Islet precursor cell (in vitro differentiated cells): ENCODE results near the gene CRMP1.
A peak's percentile ranks its signal among the peaks of the same experiment; 100 is the strongest.

ENCODE experiments used
- DNase-seq: peaks from one replicate; pipeline ENCODE4 v3.0.0-alpha.2; 2018

The CRMP1 gene

GRCh38 chr4:5893004-5893580 lies at the start of gene CRMP1:
Gene CRMP1 (minus strand): TSS chr4:5893086. CDS start chr4:5892969, 117 bp downstream.
- DNase-seq, result peak; percentile 81

DNA sequence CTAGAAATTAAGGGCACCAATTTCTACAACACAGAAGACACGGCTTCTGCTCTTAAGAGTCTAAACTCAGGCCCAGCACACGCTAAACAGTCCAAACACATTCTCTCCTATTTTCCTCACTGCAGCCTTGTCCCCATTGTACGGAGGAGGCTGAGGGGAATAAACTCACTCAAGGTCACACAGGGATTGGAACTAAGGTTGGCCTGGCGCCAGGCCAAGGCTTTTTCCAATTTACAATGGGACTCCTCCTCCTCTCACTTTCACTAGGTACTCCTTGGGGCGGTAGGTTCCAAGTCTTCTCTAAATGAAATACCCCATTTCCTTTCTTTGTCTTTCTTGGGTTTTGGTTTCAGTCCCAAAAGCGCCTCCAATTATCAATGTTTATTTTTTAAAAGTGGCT lies 48.7 kb upstream of the CRMP1 start:
- no peak for DNase-seq

- DNase-seq, result no peak
These were observed 47.8 kb upstream of the CRMP1 start for GRCh38 chr4:5940470-5941203.

DNA sequence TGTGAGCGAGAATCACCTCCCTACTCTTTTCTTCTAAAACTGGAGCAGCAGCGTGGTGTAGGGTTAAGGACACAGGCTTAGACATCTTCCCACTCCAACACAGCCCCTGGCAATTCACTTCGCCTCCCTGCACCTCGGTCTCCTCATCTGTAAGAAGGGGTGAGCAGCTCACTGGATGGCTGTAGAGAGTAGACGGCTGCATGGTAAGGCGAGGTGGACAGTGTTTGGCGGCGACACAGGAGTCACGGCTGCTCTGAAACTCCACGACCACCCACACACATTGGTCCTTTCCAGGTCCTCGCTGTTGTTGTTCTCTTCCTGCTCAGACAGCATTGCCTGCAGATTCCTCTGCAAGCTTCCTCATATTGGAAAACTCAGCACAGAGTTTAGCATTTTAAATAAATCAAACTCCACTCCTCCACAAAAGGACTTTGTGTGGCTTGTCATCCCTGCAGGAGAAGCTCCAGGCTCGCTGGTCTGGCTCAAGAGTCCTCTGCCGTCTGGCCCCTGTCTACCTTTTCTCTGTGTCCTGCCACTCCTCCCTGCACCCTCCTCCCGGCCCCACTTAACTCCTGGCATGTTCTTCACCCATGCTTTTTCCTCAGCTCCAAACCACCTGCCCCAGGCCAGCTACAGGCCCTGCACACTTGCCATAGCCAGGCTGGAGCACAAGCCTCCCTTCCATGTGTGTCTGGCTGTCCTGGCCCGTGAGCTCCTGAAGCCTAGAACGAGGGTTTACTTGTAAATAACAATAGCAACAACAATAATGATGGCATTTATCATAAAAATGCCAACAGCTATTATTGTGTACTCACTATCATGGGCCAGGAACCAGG lies 41.3 kb upstream of the CRMP1 start:
- peak; percentile 51 for DNase-seq

- DNase-seq, result peak; percentile 15
These were observed 40.2 kb upstream of the CRMP1 start for GRCh38 chr4:5933116-5933515.

GRCh38 chr4:5932035-5932568 lies 39.2 kb upstream of the CRMP1 start:
- peak; percentile 12 for DNase-seq

- peak; percentile 38 for DNase-seq
These were observed 38.6 kb upstream of the CRMP1 start for GRCh38 chr4:5931526-5931925.

GRCh38 chr4:5930876-5931275 lies 38.0 kb upstream of the CRMP1 start:
- peak; percentile 34 for DNase-seq

DNA sequence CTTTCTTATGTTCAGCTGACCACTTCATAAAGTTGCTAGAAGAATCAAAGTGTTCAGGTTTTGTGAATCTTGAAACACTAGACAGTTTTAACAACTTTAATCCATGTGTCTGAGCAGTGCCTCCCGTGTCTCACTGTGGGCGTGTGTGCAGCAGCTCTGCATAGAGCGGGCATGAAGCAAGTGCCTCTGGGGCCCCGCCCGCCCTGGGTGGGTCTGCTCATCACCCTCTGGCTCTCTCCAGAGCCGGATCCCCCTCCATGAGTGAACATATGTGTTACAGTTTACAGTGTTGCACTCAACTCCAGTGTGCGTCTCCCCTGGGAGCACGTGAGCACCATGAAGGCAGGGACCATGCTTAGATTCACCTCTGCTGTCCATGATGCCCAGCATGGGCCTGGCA lies 37.6 kb upstream of the CRMP1 start:
- DNase-seq, result peak; percentile 35

- no peak for DNase-seq
These were observed 36.0 kb upstream of the CRMP1 start for GRCh38 chr4:5928844-5929420.

- DNase-seq, result peak; percentile 52
These were observed 35.4 kb upstream of the CRMP1 start for GRCh38 chr4:5928274-5928673.

GRCh38 chr4:5927747-5928146 lies 34.9 kb upstream of the CRMP1 start:
- peak; percentile 31 for DNase-seq

DNA sequence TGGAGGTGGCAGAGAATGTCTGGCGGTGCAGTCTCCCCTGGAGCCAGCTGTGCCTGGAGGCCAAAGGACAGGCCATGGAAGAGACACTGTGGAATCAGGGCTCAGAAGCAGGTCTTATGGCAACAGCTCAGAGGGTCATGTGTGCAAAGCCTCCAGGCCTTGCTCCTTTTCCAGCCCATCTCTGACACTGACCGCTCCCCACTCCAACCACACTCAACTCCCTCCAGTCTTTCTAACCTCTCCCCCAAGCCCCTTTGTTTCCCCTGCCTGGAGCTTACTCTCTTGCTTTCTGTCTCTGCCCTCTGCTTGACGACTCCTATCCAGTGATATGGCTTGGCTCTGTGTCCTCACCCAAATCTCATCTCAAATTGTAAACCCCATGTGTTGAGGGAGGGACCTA lies 34.2 kb upstream of the CRMP1 start:
- DNase-seq, result peak; percentile 67

GRCh38 chr4:5926598-5926997 lies 33.7 kb upstream of the CRMP1 start:
- peak; percentile 51 for DNase-seq

GRCh38 chr4:5925419-5926200 lies 32.7 kb upstream of the CRMP1 start:
- peak; percentile 44 for DNase-seq

GRCh38 chr4:5924461-5925125 lies 31.7 kb upstream of the CRMP1 start:
- peak; percentile 44 for DNase-seq

- DNase-seq, result peak; percentile 53
These were observed 30.5 kb upstream of the CRMP1 start for GRCh38 chr4:5923376-5923775.

DNA sequence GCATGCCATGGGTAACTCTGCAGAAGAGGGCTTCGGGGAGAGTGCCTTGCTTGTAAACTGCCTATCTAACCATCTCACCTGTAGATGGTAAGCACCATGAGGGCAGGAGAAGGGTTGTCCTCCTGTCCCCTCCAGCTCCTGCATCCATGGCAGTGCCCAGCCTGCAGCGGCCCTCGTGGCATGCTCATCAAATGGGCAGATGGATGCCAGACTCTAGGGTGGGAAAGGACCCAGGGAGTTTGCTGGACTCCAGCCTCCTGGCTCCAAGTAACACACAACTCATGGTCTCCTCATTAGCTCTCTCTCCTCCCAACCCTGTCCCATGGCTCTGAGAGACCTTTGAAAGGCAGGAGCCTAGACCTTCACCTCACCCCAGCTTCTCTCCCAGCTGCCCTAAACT lies 29.7 kb upstream of the CRMP1 start:
- peak; percentile 32 for DNase-seq

- DNase-seq, result peak; percentile 36
These were observed 29.1 kb upstream of the CRMP1 start for GRCh38 chr4:5921981-5922380.

GRCh38 chr4:5921101-5921980 lies 28.5 kb upstream of the CRMP1 start:
- peak; percentile 48 for DNase-seq

DNA sequence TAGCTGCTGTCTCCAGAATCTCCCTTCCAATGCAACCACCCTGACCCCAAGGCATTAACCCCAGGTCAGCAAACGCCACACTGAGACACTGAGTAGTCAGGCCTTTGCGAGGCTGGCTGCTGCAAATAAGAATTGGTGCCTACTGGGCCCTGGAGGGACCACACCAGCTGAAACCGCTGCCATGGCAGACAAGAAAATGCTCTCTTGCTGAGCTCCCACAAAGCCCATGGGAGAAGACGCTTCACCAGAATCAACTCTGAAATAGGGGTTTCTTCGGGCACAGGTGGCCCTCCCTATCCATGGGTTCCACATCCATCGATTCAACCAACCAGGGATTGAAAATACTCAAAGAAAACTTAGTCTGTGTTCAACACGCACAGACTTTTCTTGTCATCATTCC lies 26.7 kb upstream of the CRMP1 start:
- peak; percentile 22 for DNase-seq
